SJCRH30 (cell line): ENCODE measurements around the gene ALG1L2. TPM values are rescaled to one million over a fixed set of nuclear protein-coding genes. Genes with fewer than 3 reads are reported as not detected.
"Not testable (repeated sequence)": the region's sequence is repeated elsewhere in the genome, so short reads cannot be mapped to it uniquely, and the experiment has no call there.

ENCODE experiments used
- DNase-seq, 2 experiments: peaks; one replicate each; pipeline ENCODE4 v3.0.0-alpha.2; 2015 to 2020
- H3K27ac ChIP-seq: fragments of 250-450 bp; sonication (Bioruptor Pico); 2 replicates; pipeline ENCODE4 v1.5.1; 2020; ENCODE audit warnings: mild to moderate bottlenecking, moderate library complexity
- H3K27me3 ChIP-seq: fragments of 250-450 bp; sonication (Bioruptor Pico); 2 replicates; pipeline ENCODE4 v1.5.1; 2020; ENCODE audit warnings: mild to moderate bottlenecking, moderate library complexity
- H3K36me3 ChIP-seq: fragments of 250-450 bp; sonication (Bioruptor Pico); 2 replicates; pipeline ENCODE4 v1.5.1; 2020; ENCODE audit warnings: mild to moderate bottlenecking, moderate library complexity
- H3K4me1 ChIP-seq: fragments of 250-450 bp; sonication (Bioruptor Pico); 2 replicates; pipeline ENCODE4 v1.5.1; 2020; ENCODE audit warnings: mild to moderate bottlenecking, moderate library complexity
- H3K4me3 ChIP-seq: fragments of 250-450 bp; sonication (Bioruptor Pico); 2 replicates; pipeline ENCODE4 v1.5.1; 2020; ENCODE audit warnings: mild to moderate bottlenecking, moderate library complexity
- H3K9me3 ChIP-seq: fragments of 250-450 bp; sonication (Bioruptor Pico); replicated peaks from 2 replicates; pipeline ENCODE4 v1.5.1; 2020; ENCODE audit warnings: mild to moderate bottlenecking, moderate library complexity
- total RNA-seq: library from RNA; depleted of rRNA; stranded (reverse); fragments of >200 nt; shearing (Covaris generic); gene quantifications from 2 replicates; pipeline ENCODE4 v1.2.3, GENCODE V29; 2014

The ALG1L2 gene
- total RNA-seq, 1 experiment from 2014 or later = not detected

DNA sequence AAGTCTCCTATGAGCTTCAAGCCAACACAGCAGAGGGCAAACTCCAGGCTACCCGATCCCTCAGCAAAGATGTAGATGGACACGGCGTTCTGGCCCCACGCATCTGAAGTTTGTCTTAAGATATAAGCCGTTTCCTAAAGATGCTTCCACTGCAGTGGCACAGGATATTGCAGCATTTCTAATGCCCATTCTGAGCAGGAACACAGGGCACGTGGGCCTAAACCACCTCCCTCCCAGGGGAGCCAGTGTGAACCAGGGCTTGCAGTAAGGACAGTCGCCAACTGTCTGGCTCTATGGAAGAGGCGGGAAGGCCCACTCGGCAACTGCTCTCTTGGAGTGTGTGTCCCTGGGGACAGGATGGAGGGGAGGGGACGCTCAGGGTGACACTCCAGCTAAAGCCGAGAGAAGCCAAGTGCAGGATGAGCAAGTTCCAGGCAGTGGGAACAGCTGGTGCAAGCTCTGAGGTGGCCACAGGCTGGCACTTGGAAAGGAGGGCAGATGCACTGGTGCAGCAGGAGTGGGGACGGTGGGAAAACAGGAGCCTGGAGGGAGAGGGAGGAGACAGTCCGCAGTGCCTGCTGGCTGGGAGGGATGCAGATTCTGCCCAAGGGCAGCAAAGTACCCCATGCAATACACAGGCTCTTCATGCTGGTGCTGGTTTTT lies 25.8 kb downstream of the ALG1L2 start:
- H3K27ac ChIP-seq, DNase-seq, H3K27me3 ChIP-seq, H3K4me1 ChIP-seq, H3K9me3 ChIP-seq, H3K4me3 ChIP-seq, H3K36me3 ChIP-seq: not testable (repeated sequence)

DNA sequence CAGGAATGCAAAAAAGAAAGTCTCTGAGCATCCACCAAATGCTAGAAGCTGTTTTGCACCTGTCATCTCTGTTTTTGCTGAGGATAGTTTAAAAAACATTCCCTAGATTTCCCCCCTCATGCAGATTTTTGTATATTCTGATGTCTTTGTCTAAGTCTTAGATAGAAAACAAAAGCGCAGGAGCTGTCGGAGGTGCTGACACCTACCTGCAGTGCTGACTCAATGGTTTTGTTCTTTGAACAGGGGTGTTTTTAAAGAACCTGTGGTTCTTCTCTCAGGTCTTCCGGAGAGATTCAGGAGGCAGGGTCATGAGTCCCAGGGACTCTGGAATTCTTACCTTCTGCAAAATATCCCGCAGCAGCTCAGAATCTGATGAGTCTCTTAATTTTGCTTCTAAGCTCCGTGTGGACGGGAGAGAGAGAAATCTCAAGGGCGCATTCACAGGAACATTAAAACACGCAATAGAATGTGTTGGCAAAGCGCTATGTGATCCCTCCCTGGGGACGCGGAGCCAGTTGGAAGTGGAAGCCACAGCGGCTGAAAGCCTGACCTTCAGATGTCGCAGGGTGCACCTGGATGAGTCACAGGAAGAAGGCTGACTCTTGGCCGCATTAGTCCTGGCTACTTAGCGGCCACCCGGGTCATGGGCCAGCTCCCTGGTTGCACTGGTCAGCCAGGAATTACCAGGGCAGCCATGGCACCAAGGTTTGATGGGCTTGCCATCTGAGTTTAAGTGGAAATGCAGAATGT lies 27.4 kb downstream of the ALG1L2 start:
- not testable (repeated sequence) for H3K9me3 ChIP-seq, H3K4me3 ChIP-seq, DNase-seq, H3K36me3 ChIP-seq, H3K27ac ChIP-seq, H3K27me3 ChIP-seq, H3K4me1 ChIP-seq

DNA sequence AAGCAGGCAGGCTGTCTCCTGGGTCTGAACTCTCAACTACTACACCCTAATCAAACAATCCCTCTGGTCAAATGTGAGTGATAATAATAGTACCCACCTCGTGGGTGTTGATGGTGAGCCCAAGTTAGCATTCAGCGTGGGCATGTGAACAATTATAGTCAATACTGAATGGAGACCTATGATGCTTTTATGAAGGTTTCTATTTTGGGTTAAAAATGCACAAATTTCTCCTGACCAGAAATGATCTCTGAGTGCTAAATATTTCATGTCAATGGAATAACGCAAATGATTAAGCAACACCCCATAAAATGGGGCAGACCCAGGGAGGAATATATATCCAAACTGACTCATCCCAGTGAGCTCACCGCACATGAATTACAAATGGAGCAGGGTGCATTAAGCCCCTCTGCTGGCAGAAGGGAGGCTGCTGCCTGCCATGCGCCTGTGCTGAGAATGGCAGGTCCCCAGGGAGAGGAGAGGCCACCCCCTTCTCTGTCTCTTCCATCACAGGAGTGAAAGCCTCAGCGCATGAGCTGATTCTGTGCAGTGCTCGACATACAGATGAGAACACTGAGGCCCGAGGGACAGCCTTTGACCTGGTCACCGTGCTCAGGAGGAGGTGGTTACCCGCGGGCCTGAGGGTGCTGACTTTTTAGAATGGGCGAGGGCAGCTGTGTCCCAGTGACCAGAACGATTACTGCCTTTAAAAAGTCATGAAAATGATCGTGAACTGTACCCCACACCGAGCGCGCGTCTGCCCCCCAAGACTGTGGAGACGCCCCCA lies 28.9 kb downstream of the ALG1L2 start:
- Histone ChIP-seq H3K27ac (peak overlapping the region; percentile 70), H3K4me3 (peak overlapping the region; percentile 96)
- H3K4me1 ChIP-seq, H3K36me3 ChIP-seq, H3K9me3 ChIP-seq, H3K27me3 ChIP-seq: not testable (repeated sequence)
- peak; percentile 62 to 67 for DNase-seq

DNA sequence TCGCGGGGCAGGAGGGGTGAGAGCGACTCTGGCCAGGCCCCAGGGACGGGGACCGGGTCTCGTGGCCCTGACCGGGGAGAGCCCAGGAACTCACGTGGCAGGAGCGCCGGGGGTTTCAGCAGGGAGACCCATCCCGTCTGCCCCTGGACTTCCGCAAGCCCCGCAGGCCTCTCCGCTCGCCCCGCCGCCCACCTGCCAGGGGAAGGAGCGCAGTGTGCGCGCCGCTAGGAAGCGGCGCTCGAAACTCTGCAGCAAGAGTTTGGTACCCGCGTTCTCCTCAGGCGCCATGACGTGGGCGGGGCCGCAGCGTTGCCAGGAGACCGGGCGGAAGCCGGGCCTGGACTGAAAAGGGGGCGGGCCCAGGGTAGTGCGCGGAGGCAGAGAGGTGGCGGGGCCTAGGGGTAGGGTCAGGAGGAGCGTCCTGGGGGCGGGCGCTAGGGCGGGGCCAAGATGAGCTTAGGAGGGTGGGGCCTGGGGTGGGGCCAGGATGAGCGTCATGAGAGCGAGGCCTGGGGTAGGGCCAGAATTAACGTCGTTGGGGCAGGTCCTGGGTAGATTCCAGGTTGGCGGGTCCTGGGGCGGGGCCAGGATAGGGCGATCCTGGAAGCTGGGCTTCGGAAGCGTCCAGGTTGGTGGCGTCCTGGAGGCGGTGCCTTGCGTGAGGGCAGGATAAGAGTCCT lies 29.7 kb downstream of the ALG1L2 start:
- peak; percentile 99 for DNase-seq
- Histone ChIP-seq H3K4me3 (peak overlapping the region; percentile 96), H3K27ac (peak overlapping the region; percentile 70), H3K4me1 (no peaks in the 10 kb centered on the region), H3K27me3 (no peaks in the 10 kb centered on the region), H3K9me3 (no peaks in the 10 kb centered on the region), H3K36me3 (no peaks in the 10 kb centered on the region)

DNA sequence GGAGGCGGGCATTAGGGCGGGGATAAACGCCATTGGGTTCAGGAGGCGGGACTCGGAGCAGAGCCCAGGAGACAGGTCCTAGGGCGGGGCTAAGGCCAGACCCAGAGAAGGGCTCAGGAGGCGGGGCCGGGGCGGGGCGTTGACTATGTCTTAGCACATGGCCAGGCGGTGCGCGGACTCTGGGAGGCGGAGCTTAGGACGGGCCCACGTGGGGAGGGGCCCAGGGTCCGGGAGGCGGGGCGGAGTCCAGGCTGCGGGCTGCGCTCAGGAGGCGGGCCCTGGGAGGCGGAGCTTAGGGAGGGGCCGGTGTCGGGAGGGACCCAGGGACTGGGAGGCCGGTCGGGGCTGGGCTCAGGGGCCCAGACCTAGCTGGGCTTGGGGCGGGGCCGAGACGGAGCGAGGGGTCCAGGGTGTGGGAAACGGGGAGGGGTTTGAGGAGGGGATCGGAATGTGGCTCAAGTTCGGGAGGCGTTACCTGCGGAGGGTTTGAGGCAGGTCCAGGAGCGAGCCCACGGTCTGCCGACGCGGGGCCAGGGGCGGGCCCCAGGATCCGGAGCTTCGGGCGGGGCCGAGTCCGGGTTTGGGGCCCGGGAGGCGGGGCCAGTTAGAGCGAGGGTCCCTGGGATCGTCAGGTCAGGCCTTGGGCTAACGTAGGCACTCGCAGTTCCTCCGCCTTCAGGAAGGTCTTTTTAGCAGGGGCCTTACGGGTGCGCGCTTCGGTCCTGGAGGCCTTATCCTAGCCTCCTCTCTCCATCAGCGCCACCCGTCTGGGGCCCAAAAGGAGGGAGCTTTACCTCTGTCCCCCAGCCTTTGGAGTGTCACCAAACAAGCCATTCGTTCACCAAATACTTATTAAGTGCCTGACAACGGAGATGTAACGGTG lies 30.5 kb downstream of the ALG1L2 start:
- not testable (repeated sequence) for H3K9me3 ChIP-seq, H3K27me3 ChIP-seq, H3K4me1 ChIP-seq, H3K36me3 ChIP-seq
- DNase-seq = peak; percentile 95 to 99
- peak overlapping the region; percentile 52 for H3K27ac ChIP-seq
- H3K4me3 ChIP-seq = peak overlapping the region; percentile 96

DNA sequence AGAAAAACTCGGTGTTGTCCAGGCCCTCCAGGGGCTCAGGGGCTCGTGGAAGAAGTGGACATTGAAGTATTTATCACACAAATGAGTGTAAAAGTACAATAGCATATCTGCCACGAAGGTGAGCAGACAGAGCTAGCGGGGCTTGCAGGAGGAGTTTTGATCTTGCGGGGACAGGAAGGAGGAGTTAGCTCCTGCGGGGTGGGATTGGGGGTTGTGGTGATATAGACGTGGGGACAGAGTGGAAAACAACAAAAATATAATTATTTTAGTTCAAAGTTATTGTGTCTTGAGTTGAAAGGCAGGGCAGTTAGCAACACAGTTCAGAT lies 31.1 kb downstream of the ALG1L2 start:
- Histone ChIP-seq H3K27ac (peak overlapping the region; percentile 52), H3K4me3 (peak overlapping the region; percentile 96)
- H3K36me3 ChIP-seq, DNase-seq, H3K27me3 ChIP-seq, H3K4me1 ChIP-seq, H3K9me3 ChIP-seq: not testable (repeated sequence)

DNA sequence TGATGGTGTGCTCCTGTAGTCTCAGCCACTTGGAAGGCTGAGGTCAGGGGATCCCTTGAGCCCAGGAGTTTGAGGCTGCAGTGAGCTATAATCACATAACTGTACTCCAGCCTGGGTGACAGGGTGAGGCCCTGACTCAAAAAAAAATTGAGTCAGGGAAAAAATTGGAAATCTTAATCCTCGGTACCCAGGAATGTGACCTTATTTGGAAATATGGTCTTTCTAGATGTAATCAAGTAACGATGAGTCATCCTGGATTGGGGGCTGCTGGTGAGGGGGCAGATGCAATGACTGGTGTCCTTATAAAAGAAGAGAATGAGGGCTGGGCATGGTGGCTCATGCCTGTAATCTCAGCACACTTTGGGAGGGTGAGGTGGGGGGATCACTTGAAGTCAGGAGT lies 33.8 kb downstream of the ALG1L2 start:
- H3K9me3 ChIP-seq, DNase-seq, H3K4me3 ChIP-seq, H3K27me3 ChIP-seq, H3K27ac ChIP-seq, H3K36me3 ChIP-seq, H3K4me1 ChIP-seq: not testable (repeated sequence)

DNA sequence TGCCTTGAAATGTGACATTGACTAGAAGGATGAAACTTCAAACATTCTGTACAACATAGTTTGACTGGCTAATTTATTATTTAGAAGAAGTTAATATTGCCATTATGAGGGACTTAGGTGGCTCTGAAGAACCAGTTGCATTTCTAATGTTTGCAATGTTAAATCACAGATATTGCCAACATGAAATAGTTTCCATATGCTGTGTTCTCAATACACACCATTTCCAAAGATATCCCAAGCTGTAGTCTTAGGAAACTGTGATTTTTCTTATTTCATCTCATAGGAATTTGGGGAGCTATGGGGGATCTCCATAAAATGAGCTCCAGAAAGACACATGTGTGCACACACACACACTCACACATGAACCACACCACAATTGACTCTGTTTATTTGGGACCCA lies 36.3 kb downstream of the ALG1L2 start:
- H3K9me3 ChIP-seq = no peaks in the 10 kb centered on the region
- no peaks in the 10 kb centered on the region for H3K27me3 ChIP-seq
- no peaks in the 10 kb centered on the region for H3K36me3 ChIP-seq
- no peak overlapping the region for H3K27ac ChIP-seq
- DNase-seq = no peak
- no peak overlapping the region for H3K4me3 ChIP-seq
- H3K4me1 ChIP-seq = no peaks in the 10 kb centered on the region

DNA sequence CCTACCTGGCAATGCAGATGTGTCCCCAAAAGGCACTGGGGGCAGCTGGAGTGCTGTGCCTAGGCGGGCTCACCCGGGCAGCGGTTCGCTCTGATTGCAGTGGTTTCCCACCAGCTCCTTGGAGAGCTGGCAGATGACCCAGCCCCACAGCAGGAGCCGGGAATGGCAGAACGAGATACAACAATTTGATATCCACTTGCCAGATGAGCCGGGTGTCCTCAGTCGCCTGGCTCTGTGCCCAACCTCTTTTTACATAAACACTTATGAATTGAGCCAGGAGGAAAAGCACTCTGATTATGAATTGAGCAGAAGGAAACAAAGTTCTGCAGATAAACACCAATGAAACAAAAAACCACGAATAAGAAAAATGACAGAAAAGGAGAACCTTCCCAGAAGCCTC lies 38.2 kb downstream of the ALG1L2 start:
- DNase-seq = peak; percentile 27 to 38
- H3K36me3 ChIP-seq, H3K4me1 ChIP-seq, H3K27me3 ChIP-seq, H3K9me3 ChIP-seq, H3K27ac ChIP-seq, H3K4me3 ChIP-seq: not testable (repeated sequence)

DNA sequence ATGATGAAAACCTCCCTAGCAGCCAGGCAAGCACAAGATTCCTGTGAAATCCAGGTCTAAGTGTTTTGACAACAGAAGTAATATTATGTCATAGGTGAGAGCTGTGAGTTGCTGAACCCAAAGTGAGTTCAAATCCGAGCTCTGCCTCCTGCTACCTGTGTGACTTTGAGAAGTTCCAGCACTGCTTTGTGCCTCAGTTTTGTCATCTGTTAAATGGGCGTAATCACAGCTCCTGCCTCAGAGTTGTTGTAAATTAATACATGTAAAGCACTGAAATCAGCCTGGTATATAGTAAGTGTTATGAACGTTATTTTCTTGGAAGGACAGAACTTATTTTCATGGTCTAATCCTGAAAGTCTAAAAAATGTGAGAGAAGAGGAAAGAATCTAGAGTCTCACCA lies 38.7 kb downstream of the ALG1L2 start:
- not testable (repeated sequence) for H3K36me3 ChIP-seq, H3K4me1 ChIP-seq, H3K27me3 ChIP-seq, H3K9me3 ChIP-seq, H3K27ac ChIP-seq, DNase-seq, H3K4me3 ChIP-seq

DNA sequence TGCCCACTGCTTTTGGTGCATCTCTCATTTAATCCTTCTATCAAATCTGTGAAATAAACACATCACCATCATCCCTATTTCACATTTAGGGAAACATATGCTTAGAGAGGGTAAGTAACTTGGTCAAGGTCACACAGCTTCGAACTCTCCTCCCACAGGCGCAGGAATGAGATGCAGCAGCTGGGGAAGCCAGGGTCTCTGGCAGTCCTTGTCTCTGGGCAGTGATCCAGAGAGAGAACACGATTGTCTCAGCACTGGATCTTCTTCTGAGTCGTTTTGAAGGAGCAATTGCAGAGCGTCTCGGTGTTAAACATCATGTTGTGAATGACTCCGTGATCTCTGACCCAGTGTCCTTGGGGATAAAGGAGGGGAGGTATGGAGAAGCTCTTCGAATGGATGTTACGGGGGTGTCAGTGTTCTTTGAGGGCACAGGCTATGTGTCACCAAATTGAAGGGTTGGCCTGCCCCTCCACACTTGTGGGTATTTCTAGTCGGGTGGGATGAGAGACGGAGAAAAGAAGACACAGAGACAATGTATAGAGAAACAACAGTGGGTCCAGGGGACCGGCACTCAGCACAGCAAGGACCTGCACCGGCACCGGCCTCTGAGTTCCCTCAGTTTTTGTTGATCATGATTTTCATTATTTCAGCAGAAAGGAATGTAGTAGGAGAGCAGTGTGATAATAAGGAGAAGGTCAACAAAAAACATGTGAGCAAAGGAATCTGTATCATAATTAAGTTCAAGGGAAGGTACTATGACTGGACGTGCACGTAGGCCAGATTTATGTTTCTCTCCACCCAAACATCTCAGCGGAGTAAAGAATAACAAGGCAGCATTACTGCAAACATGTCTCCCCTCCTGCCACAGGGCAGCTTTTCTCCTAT lies 41.5 kb downstream of the ALG1L2 start:
- H3K4me1 ChIP-seq, DNase-seq, H3K27me3 ChIP-seq, H3K36me3 ChIP-seq, H3K27ac ChIP-seq, H3K9me3 ChIP-seq, H3K4me3 ChIP-seq: not testable (repeated sequence)

DNA sequence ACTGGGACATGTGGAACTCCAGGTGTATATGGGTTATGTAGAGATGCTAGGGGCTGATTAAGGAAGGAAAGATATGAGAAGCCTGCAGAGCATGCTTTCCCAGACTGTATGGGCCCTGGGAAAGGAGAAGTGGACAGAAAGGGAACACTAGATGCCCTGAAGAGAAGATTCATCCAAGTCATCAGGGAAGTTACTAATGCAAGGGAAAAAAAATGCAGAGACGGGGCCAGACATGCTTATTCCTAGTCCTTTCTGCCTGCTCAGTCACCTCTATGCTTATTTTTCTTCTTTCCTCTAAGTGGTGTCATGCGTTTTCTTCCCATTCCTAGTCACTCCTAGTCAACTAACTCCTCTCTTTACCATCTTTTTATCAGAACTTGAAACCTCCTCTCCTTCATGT lies 43.8 kb downstream of the ALG1L2 start:
- not testable (repeated sequence) for H3K9me3 ChIP-seq, H3K4me3 ChIP-seq, H3K4me1 ChIP-seq, H3K36me3 ChIP-seq, DNase-seq, H3K27ac ChIP-seq, H3K27me3 ChIP-seq

DNA sequence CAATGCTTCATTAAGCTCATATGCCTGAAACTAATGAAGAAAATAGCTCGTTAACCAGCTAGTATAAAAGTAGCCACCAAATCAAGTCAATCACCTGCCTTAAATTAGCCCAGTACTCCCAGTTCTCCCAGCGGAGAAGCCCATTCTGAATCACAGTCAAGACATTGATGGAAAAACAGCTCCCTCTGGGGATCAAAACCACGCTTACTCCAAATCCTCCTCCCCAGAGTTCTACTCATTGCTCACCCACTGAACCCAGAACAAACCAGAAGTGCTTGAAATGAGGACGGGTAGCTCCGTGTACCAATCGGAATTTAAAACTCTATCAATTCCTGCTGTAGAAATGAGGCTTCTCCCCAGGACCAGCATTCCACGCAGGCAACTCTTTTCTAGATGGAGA lies 54.7 kb downstream of the ALG1L2 start:
- not testable (repeated sequence) for H3K4me3 ChIP-seq, H3K27me3 ChIP-seq, H3K4me1 ChIP-seq, DNase-seq, H3K36me3 ChIP-seq, H3K27ac ChIP-seq, H3K9me3 ChIP-seq

DNA sequence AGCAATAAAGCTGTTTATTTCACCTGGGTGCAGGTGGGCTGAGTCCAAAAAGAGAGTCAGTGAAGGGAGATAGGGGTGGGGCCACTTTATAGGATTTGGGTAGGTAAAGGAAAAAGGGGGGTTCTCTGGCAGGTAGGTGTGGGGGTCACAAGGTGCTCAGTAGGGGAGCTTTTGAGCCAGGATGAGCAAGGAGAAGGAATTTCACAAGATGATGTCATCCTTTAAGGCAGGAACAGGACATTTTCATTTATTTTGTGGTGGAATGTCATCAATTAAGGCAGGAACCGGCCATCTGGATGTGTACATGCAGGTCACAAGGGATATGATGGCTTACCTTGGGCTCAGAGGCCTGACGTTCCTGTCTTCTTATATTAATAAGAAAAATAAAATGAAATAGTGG lies 56.1 kb downstream of the ALG1L2 start:
- H3K9me3 ChIP-seq, H3K27ac ChIP-seq, H3K36me3 ChIP-seq, H3K27me3 ChIP-seq, H3K4me3 ChIP-seq, DNase-seq, H3K4me1 ChIP-seq: not testable (repeated sequence)
